Subcutaneous adipose tissue (tissue), 4 donors: ENCODE measurements around the gene H6PD. TPM values are rescaled to one million over a fixed set of nuclear protein-coding genes. Genes with fewer than 3 reads are reported as not detected.

ENCODE experiments used
- CTCF ChIP-seq: fragments of 450-650 bp; IDR thresholded peaks from one replicate; pipeline ENCODE4 v1.5.1; 2016; ENCODE audit warnings: low read depth, mild to moderate bottlenecking, control low read depth, antibody characterized with exemption, moderate library complexity
- total RNA-seq, 4 donors: library from RNA; depleted of rRNA; stranded (reverse); fragments of >200 nt; gene quantifications; one replicate each; pipeline ENCODE4 v1.1.0, GENCODE V29; 2016

Gene H6PD
- total RNA-seq, 4 donors from 2014 or later, result 46.7 to 105 (median 59.9) TPM

GRCh38 chr1:9200441-9200840, 34.1 kb upstream of the H6PD start:
- TF ChIP-seq CTCF, result no peak

GRCh38 chr1:9201401-9202239, 33.0 kb upstream of the H6PD start:
- no peak for TF ChIP-seq CTCF

- no peak for TF ChIP-seq CTCF
Measured at GRCh38 chr1:9202240-9202870, 32.2 kb upstream of the H6PD start.

GRCh38 chr1:9203511-9203982, 31.0 kb upstream of the H6PD start:
- no peak for TF ChIP-seq CTCF

- no peak for TF ChIP-seq CTCF
Measured at GRCh38 chr1:9204156-9204720, 30.3 kb upstream of the H6PD start.

GRCh38 chr1:9207086-9207485, 27.5 kb upstream of the H6PD start:
- TF ChIP-seq CTCF, result no peak

- TF ChIP-seq CTCF, result no peak
Measured at GRCh38 chr1:9207715-9208114, 26.9 kb upstream of the H6PD start.
